Hematopoietic multipotent progenitor cell treated with erythropoietin and hydrocortisone succinate and interleukin-3 and kit ligand, for 15 days (in vitro differentiated cells): ENCODE results near the gene TSC22D1.

Source experiments
- DNase-seq: peaks from one replicate; pipeline ENCODE4 v3.0.0-alpha.2; 2015; ENCODE audit warnings: low spot score

TSC22D1 gene

GRCh38 chr13:44404261-44405132 is 171.6 kb downstream of the TSC22D1 start:
- DNase-seq, result no peak

- no peak for DNase-seq
These were observed 172.6 kb downstream of the TSC22D1 start for GRCh38 chr13:44403461-44404056.

GRCh38 chr13:44402899-44403445 is 173.2 kb downstream of the TSC22D1 start:
- no peak for DNase-seq

- no peak for DNase-seq
These were observed 174.6 kb downstream of the TSC22D1 start for GRCh38 chr13:44401577-44401976.

GRCh38 chr13:44400736-44401135 is 175.4 kb downstream of the TSC22D1 start:
- DNase-seq, result no peak

GRCh38 chr13:44399074-44399473 is 177.1 kb downstream of the TSC22D1 start:
- DNase-seq, result no peak

- no peak for DNase-seq
These were observed 177.5 kb downstream of the TSC22D1 start for GRCh38 chr13:44398606-44399005.

GRCh38 chr13:44397766-44398223 is 178.3 kb downstream of the TSC22D1 start:
- DNase-seq, result peak; percentile 83

- DNase-seq, result no peak
These were observed 179.2 kb downstream of the TSC22D1 start for GRCh38 chr13:44396701-44397580.

GRCh38 chr13:44395976-44396694 is 180.0 kb downstream of the TSC22D1 start:
- no peak for DNase-seq

GRCh38 chr13:44394658-44395057 is 181.5 kb downstream of the TSC22D1 start:
- no peak for DNase-seq

GRCh38 chr13:44393391-44393790 is 182.7 kb downstream of the TSC22D1 start:
- peak; percentile 63 for DNase-seq

GRCh38 chr13:44389876-44390275 is 186.3 kb downstream of the TSC22D1 start:
- DNase-seq, result no peak

- DNase-seq, result no peak
These were observed 187.0 kb downstream of the TSC22D1 start for GRCh38 chr13:44389060-44389666.

GRCh38 chr13:44388427-44389059 is 187.6 kb downstream of the TSC22D1 start:
- DNase-seq, result peak; percentile 44

GRCh38 chr13:44386913-44387556 is 189.1 kb downstream of the TSC22D1 start:
- DNase-seq, result peak; percentile 77

- DNase-seq, result no peak
These were observed 190.3 kb downstream of the TSC22D1 start for GRCh38 chr13:44385847-44386246.

GRCh38 chr13:44385401-44385800 is 190.7 kb downstream of the TSC22D1 start:
- no peak for DNase-seq

GRCh38 chr13:44384778-44385177 is 191.4 kb downstream of the TSC22D1 start:
- DNase-seq, result no peak

GRCh38 chr13:44383945-44384344 is 192.2 kb downstream of the TSC22D1 start:
- DNase-seq, result no peak
